CD4-positive, alpha-beta T cell (primary cell): ENCODE data around the gene TUBA4B. TPM values are rescaled to one million over a fixed set of nuclear protein-coding genes. Genes with fewer than 3 reads are reported as not detected.

ENCODE experiments used
- ATAC-seq: fragments of 200-7000 bp; cut with Tn5 transposase; one replicate; pipeline ENCODE4 v1.10.0; 2022; ENCODE audit warnings: mild to moderate bottlenecking; ENCODE audit not compliant: poor library complexity
- CTCF ChIA-PET: fragments of 350-600 bp; sonication (Branson Sonifier 250); formaldehyde crosslinking; loops from one replicate; lab custom pipeline; 2021; ENCODE audit warnings: antibody characterized with exemption, inconsistent platforms; lab: Charles Lee
- POLR2A ChIA-PET: fragments of 350-600 bp; sonication (Branson Sonifier 250); formaldehyde crosslinking; loops from one replicate; lab custom pipeline; 2021; ENCODE audit warnings: antibody characterized with exemption, inconsistent platforms; lab: Charles Lee
- DNase-seq, 14 experiments: peaks; one replicate each; pipeline ENCODE4 v3.0.0-alpha.2; 2013 to 2020; ENCODE audit warnings: mixed read lengths in 2 of 14
- H3K27ac ChIP-seq, 2 donors: one replicate each; pipeline versions ENCODE4 v1.5.1 to v1.7.0; 2013; ENCODE audit warnings: low read length in 2 of 2, low read depth in 1 of 2, mild to moderate bottlenecking in 1 of 2
- H3K27me3 ChIP-seq, 2 experiments: 1 replicate in 1 of 2; 2 replicates in 1 of 2; pipeline versions ENCODE4 v1.6.1 to v1.7.0; 2013; ENCODE audit warnings: low read length in 2 of 2, control low read depth in 1 of 2, mild to moderate bottlenecking in 1 of 2, moderate library complexity in 1 of 2; ENCODE audit not compliant: insufficient read depth in 2 of 2, control insufficient read depth in 1 of 2
- H3K36me3 ChIP-seq: one replicate; pipeline ENCODE4 v1.6.1; 2013; ENCODE audit warnings: low read length, control low read depth; ENCODE audit not compliant: insufficient read depth
- H3K4me1 ChIP-seq: one replicate; pipeline ENCODE4 v1.6.1; 2013; ENCODE audit warnings: low read length, control low read depth; ENCODE audit not compliant: insufficient read depth
- H3K4me3 ChIP-seq: one replicate; pipeline ENCODE4 v1.5.1; 2013; ENCODE audit warnings: mild to moderate bottlenecking, low read length, moderate library complexity
- H3K9me3 ChIP-seq, 2 experiments: 1 replicate in 1 of 2; 2 replicates in 1 of 2; pipeline versions ENCODE4 v1.6.1 to v1.7.0; 2013; ENCODE audit warnings: low read length in 2 of 2, mild to moderate bottlenecking in 2 of 2, control low read depth in 1 of 2, moderate library complexity in 1 of 2; ENCODE audit not compliant: control insufficient read depth in 1 of 2, insufficient read depth in 1 of 2
- H3K27ac Mint-ChIP-seq: one replicate; pipeline ENCODE4 v1.8.0; 2020; ENCODE audit warnings: mixed read lengths
- H3K27me3 Mint-ChIP-seq: one replicate; pipeline ENCODE4 v1.8.0; 2021; ENCODE audit warnings: mixed read lengths
- H3K36me3 Mint-ChIP-seq: one replicate; pipeline ENCODE4 v1.8.0; 2021; ENCODE audit warnings: low read depth, mixed read lengths
- H3K4me1 Mint-ChIP-seq: one replicate; pipeline ENCODE4 v1.8.0; 2021; ENCODE audit warnings: low read depth, mixed read lengths
- H3K4me3 Mint-ChIP-seq: one replicate; pipeline ENCODE4 v1.8.0; 2020; ENCODE audit warnings: mild to moderate bottlenecking, mixed read lengths
- H3K9me3 Mint-ChIP-seq: one replicate; pipeline ENCODE4 v1.8.0; 2020; ENCODE audit warnings: mixed read lengths
- intact Hi-C, 2 experiments: fragments of 100-400 bp; cut with DNase I in 1 of 2; cut with micrococcal nuclease in 1 of 2; formaldehyde crosslinking; loops; one replicate each; pipeline versions ENCODE4 v1.15.1 to v1.9.0; 2023 to 2025; cut with DNase I, micrococcal nuclease
- total RNA-seq, 174 experiments: library from RNA in 2 of 174; stranded (reverse) in 2 of 174; gene quantifications; one replicate each; pipeline ENCODE4 v1.2.3 and lab custom pipeline; 2021 to 2026
- TF ChIP-seq, protein P1 (sequence below): fragments of 200-600 bp; IDR thresholded peaks from one replicate; pipeline ENCODE4 v1.8.0; 2022; ENCODE audit warnings: antibody characterized with exemption, mild to moderate bottlenecking

TUBA4B gene
- total RNA-seq, 2 experiments from 2014 or later = not detected

DNA sequence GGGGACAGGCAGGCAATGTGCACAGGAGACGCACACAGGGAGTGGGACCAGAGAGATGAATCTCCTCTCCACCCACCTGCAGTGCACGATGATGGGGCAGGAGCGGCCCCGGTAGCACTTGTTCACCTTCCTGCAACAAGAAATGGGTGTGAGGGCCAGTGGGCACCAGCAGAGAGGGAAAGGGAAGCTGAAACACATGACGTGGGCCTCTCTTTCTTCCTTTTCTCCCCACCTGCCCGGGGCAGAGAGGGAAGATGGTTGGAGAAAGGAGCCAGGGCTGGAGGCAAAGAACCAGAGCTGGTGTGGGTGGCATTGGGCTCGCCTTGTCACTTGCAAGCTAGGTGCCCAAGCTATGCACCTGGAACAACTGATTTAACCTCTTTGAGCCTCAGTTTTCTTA, 38.4 kb downstream of the TUBA4B start:
- intact Hi-C loops = loop anchor here in 1 of 2 experiments (5.0 to 10.0 kb wide), 2 partner anchors 64 to 253 kb away; partner anchors contain the start of genes ANKZF1, ATG9A, CHPF and TMEM198
- H3K4me1 ChIP-seq = peaks cover 16% of the 10 kb centered on the region
- peaks cover 2% of the 10 kb centered on the region for H3K36me3 ChIP-seq
- ChIA-PET POLR2A (interaction anchor here (0.6 kb wide), 1 partner anchor 399 kb away, joined by 3 read pairs; no protein-coding TSS in a partner anchor), CTCF (interaction anchor here (1.4 kb wide), 1 partner anchor 131 kb away, joined by 3 read pairs; the partner anchor contains the start of gene NHEJ1)
- no peak overlapping the region for H3K4me3 Mint-ChIP-seq
- no peaks in the 10 kb centered on the region for H3K27me3 Mint-ChIP-seq
- no peak for ATAC-seq
- peaks cover 19% of the 10 kb centered on the region for H3K4me1 Mint-ChIP-seq
- no peak overlapping the region for H3K27ac Mint-ChIP-seq
- H3K27me3 ChIP-seq = no peaks in the 10 kb centered on the region
- no peak overlapping the region for H3K4me3 ChIP-seq
- no peaks in the 10 kb centered on the region for H3K9me3 ChIP-seq
- no peaks in the 10 kb centered on the region for H3K9me3 Mint-ChIP-seq
- H3K36me3 Mint-ChIP-seq = peaks cover 5% of the 10 kb centered on the region
- no peak for DNase-seq
- TF ChIP-seq, protein P1, sequence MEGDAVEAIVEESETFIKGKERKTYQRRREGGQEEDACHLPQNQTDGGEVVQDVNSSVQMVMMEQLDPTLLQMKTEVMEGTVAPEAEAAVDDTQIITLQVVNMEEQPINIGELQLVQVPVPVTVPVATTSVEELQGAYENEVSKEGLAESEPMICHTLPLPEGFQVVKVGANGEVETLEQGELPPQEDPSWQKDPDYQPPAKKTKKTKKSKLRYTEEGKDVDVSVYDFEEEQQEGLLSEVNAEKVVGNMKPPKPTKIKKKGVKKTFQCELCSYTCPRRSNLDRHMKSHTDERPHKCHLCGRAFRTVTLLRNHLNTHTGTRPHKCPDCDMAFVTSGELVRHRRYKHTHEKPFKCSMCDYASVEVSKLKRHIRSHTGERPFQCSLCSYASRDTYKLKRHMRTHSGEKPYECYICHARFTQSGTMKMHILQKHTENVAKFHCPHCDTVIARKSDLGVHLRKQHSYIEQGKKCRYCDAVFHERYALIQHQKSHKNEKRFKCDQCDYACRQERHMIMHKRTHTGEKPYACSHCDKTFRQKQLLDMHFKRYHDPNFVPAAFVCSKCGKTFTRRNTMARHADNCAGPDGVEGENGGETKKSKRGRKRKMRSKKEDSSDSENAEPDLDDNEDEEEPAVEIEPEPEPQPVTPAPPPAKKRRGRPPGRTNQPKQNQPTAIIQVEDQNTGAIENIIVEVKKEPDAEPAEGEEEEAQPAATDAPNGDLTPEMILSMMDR = no peak
- H3K27ac ChIP-seq = no peak overlapping the region

DNA sequence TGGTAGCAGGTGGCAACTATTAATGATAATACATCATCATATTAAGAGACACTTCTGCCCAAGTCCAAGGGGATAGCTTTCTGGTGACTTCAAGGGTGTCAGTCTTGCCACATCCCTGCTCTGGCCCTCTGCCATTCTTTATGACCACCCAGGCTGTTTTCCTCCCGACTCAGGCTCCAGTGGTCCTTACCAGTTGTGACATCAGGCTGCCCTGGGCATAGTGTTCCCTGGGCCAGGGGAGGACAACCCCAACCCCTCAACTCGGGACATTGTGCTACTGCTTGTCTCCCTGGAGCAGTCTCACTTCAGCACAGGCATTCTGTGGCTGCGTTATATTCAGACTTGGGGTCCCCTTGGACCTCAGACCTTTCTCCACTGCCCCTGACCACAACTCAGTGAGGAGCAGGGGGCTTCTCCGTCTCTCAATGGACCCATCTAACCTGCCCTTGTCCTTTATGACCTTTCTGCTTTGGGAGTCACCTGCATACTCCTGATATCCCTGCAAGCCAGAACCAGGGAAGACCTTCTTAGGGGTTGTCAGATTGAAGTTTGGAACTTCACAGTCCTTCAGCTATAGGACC, 39.0 kb downstream of the TUBA4B start:
- POLR2A ChIA-PET = interaction anchor here (1.0 kb wide), 1 partner anchor 38 kb away, joined by 3 read pairs; the partner anchor contains the start of gene TUBA4A

DNA sequence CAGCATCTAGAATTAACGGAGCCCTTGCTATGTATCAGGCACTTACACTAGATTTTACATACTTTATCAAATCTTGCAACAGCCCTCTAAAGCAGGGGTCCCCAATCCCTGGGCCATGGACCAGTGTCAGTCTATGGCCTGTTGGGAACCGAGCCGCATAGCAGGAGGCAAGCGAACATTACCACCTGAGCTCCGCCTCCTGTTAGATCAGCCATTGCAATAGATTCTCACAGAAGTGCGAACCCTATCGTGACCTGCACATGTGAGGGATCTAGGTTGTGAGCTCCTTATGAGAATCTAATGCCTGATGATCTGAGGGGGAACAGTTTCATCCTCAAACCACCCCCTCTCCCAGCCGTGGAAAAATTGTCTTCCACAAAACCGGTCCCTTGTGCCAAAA, 39.6 kb downstream of the TUBA4B start:
- peak in 1 of 14 experiments; percentile 2 for DNase-seq
- ATAC-seq = no peak
- TF ChIP-seq, protein P1 = no peak
- peaks cover 27% of the 10 kb centered on the region for H3K4me1 Mint-ChIP-seq
- no peak overlapping the region for H3K27ac ChIP-seq
- H3K4me3 Mint-ChIP-seq = no peak overlapping the region
- no peaks in the 10 kb centered on the region for H3K36me3 Mint-ChIP-seq
- CTCF ChIA-PET = no interaction called here
- POLR2A ChIA-PET = interaction anchor here (1.0 to 1.3 kb wide), 2 partner anchors 38 to 63 kb away, joined by 3 to 6 read pairs; partner anchors contain the start of genes ANKZF1, ATG9A and TUBA4A
- peaks cover 25% of the 10 kb centered on the region for H3K4me1 ChIP-seq
- no peaks in the 10 kb centered on the region for H3K27me3 ChIP-seq
- no peak overlapping the region for H3K4me3 ChIP-seq
- H3K27me3 Mint-ChIP-seq = no peaks in the 10 kb centered on the region
- no peaks in the 10 kb centered on the region for H3K9me3 ChIP-seq
- intact Hi-C loops = loop anchor here in 1 of 2 experiments (1.0 to 10.0 kb wide), 3 partner anchors 11 to 252 kb away; partner anchors contain the start of genes ANKZF1, ATG9A, CHPF and TMEM198
- H3K36me3 ChIP-seq = no peaks in the 10 kb centered on the region
- H3K27ac Mint-ChIP-seq = no peak overlapping the region
- no peaks in the 10 kb centered on the region for H3K9me3 Mint-ChIP-seq

More for the DNA sequence above, 39.0 kb downstream of the TUBA4B start:
- no peak overlapping the region for H3K4me3 Mint-ChIP-seq
- peaks cover 21% of the 10 kb centered on the region for H3K4me1 ChIP-seq
- no peaks in the 10 kb centered on the region for H3K36me3 Mint-ChIP-seq
- CTCF ChIA-PET = no interaction called here
- H3K9me3 Mint-ChIP-seq = no peaks in the 10 kb centered on the region
- no peak overlapping the region for H3K27ac ChIP-seq
- H3K36me3 ChIP-seq = no peaks in the 10 kb centered on the region
- H3K4me3 ChIP-seq = no peak overlapping the region
- DNase-seq (no peak), ATAC-seq (no peak)
- no peaks in the 10 kb centered on the region for H3K27me3 Mint-ChIP-seq
- intact Hi-C loops = loop anchor here in 1 of 2 experiments (1.0 to 10.0 kb wide), 3 partner anchors 11 to 253 kb away; partner anchors contain the start of genes ANKZF1, ATG9A, CHPF and TMEM198
- peaks cover 25% of the 10 kb centered on the region for H3K4me1 Mint-ChIP-seq
- no peaks in the 10 kb centered on the region for H3K9me3 ChIP-seq
- TF ChIP-seq, protein P1 = no peak
- no peaks in the 10 kb centered on the region for H3K27me3 ChIP-seq
- no peak overlapping the region for H3K27ac Mint-ChIP-seq
